ENCODE results near the gene AHRR. TPM values are rescaled to one million over a fixed set of nuclear protein-coding genes. Genes with fewer than 3 reads are reported as not detected.
"Not testable (repeated sequence)": the region's sequence is repeated elsewhere in the genome, so short reads cannot be mapped to it uniquely, and the experiment has no call there.

Gene AHRR
- total and polyA plus RNA-seq, 2 donors, result 0.34 to 0.52 TPM

- Histone ChIP-seq H3K4me1 (ENCODE audit: control insufficient read depth in 2 of 2, insufficient read depth in 2 of 2, low read length in 2 of 2) (peaks cover 0 to 19% of the 10 kb centered on the region in 2 donors), H3K27me3 (ENCODE audit: control insufficient read depth in 2 of 2, insufficient read depth in 1 of 2, low read length in 1 of 2) (peaks cover 17 to 33% of the 10 kb centered on the region in 2 donors), H3K9me3 (ENCODE audit: control insufficient read depth in 2 of 2, insufficient read depth in 1 of 2, low read length in 1 of 2) (no peaks in the 10 kb centered on the region), H3K4me3 (ENCODE audit: low read length in 2 of 2) (no peak overlapping the region), H3K27ac (ENCODE audit: low read depth in 1 of 2, low read length in 1 of 2) (no peak overlapping the region), H3K36me3 (ENCODE audit: control insufficient read depth in 2 of 2, insufficient read depth in 2 of 2, low read length in 1 of 2) (no peaks in the 10 kb centered on the region)
- DNase-seq (ENCODE audit: low read depth in 6 of 9, low spot score in 9 of 9), result no peak
- WGBS, result 92% methylated on average over 12 of the region's 12 CpGs
Observed at GRCh38 chr5:376799-377325, 55.3 kb downstream of the AHRR start.

GRCh38 chr5:377326-377981, 55.9 kb downstream of the AHRR start:
- peaks cover 17 to 30% of the 10 kb centered on the region in 2 donors for H3K27me3 ChIP-seq (ENCODE audit: control insufficient read depth in 2 of 2, insufficient read depth in 1 of 2, low read length in 1 of 2)
- H3K9me3 ChIP-seq (ENCODE audit: control insufficient read depth in 2 of 2, insufficient read depth in 1 of 2, low read length in 1 of 2), result no peaks in the 10 kb centered on the region
- WGBS, result 96% methylated on average over 10 of the region's 10 CpGs
- H3K36me3 ChIP-seq (ENCODE audit: control insufficient read depth in 2 of 2, insufficient read depth in 2 of 2, low read length in 1 of 2), result no peaks in the 10 kb centered on the region
- no peak for DNase-seq (ENCODE audit: low read depth in 6 of 9, low spot score in 9 of 9)
- H3K4me3 ChIP-seq (ENCODE audit: low read length in 2 of 2), result no peak overlapping the region
- H3K4me1 ChIP-seq (ENCODE audit: control insufficient read depth in 2 of 2, insufficient read depth in 2 of 2, low read length in 2 of 2), result peaks cover 0 to 13% of the 10 kb centered on the region in 2 donors
- H3K27ac ChIP-seq (ENCODE audit: low read depth in 1 of 2, low read length in 1 of 2), result no peak overlapping the region

- DNase-seq (ENCODE audit: low read depth in 6 of 9, low spot score in 9 of 9), result no peak
- 90% methylated on average over 8 of the region's 8 CpGs for WGBS
- Histone ChIP-seq H3K4me3 (ENCODE audit: low read length in 2 of 2) (no peak overlapping the region), H3K9me3 (ENCODE audit: control insufficient read depth in 2 of 2, insufficient read depth in 1 of 2, low read length in 1 of 2) (no peaks in the 10 kb centered on the region), H3K4me1 (ENCODE audit: control insufficient read depth in 2 of 2, insufficient read depth in 2 of 2, low read length in 2 of 2) (peaks cover 0 to 4% of the 10 kb centered on the region in 2 donors), H3K36me3 (ENCODE audit: control insufficient read depth in 2 of 2, insufficient read depth in 2 of 2, low read length in 1 of 2) (no peaks in the 10 kb centered on the region), H3K27ac (ENCODE audit: low read depth in 1 of 2, low read length in 1 of 2) (no peak overlapping the region), H3K27me3 (ENCODE audit: control insufficient read depth in 2 of 2, insufficient read depth in 1 of 2, low read length in 1 of 2) (peaks cover 12 to 22% of the 10 kb centered on the region in 2 donors)
Observed at GRCh38 chr5:378301-378891, 56.9 kb downstream of the AHRR start.

DNA sequence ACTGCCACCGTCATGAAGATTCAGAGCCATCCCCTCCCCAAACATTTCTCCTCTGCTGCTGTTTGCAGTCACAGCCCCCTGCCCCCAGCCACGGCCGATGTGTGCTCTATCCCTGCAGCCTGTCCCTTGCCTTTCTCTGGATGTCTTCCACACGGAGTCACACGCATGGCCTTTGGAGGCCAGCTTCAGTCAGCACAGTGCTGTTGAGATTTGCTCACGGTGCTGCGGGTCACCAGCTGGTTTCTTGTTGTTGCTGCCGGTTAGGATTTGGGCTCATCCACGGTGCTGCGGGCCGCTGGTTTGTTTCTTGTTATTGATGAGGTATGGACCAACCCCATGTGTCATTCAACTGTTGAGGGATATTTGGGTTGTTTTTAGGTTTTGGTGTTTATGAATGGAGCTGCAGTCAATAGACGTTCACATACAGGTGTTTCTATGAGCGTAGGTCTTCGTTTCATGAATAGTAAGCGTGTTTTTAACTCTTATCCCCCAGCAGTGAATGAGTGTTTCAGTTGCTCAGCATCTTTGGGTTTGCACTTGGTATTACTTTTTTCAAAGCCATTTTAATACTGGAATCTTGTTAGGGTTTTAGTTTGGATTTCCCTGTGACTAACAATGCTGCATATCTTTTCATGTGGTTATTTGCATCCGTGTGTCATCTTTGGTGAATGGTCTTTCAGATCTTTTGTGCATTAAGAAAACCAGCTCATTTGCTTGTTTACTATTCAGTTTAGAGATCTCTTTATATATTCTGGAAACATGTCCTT, 57.6 kb downstream of the AHRR start:
- Histone ChIP-seq H3K4me3 (ENCODE audit: low read length in 2 of 2) (no peak overlapping the region), H3K27ac (ENCODE audit: low read depth in 1 of 2, low read length in 1 of 2) (no peak overlapping the region), H3K4me1 (ENCODE audit: control insufficient read depth in 2 of 2, insufficient read depth in 2 of 2, low read length in 2 of 2) (peaks cover 0 to 3% of the 10 kb centered on the region in 2 donors), H3K27me3 (ENCODE audit: control insufficient read depth in 2 of 2, insufficient read depth in 1 of 2, low read length in 1 of 2) (peaks cover 9 to 17% of the 10 kb centered on the region in 2 donors), H3K36me3 (ENCODE audit: control insufficient read depth in 2 of 2, insufficient read depth in 2 of 2, low read length in 1 of 2) (no peaks in the 10 kb centered on the region), H3K9me3 (ENCODE audit: control insufficient read depth in 2 of 2, insufficient read depth in 1 of 2, low read length in 1 of 2) (no peaks in the 10 kb centered on the region)
- 91% methylated on average over 16 of the region's 16 CpGs for WGBS
- no peak for DNase-seq (ENCODE audit: low read depth in 6 of 9, low spot score in 9 of 9)

DNA sequence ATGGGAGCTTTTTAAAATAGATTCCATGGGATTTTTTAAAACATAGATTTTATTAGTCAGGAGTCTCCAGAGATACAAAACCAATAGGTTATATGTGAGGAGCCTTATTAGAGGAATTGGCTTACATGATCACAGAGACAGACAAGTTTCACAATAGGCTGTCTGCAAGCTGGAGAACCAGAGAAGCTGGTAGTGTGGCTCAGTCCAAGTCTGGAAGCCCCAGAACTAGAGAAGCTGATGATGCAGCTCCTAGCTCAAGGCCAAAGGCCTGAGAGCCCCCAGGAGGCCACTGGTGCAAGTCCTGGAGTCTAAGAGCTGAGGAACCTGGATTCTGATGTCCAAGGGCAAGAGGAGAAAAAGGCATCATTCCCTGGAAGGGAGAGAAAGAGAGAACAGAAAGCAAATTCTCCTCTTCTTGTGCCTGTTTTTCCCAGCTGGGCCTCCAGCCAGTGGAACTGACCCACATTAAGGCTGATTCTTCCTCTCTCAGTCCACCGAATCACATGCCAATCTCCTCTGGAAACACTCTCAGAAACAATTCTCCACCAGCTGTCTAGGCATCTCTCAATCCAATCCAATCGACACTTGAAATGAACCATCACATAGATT, 59.3 kb downstream of the AHRR start:
- no peak for DNase-seq (ENCODE audit: low read depth in 6 of 9, low spot score in 9 of 9)
- Histone ChIP-seq H3K4me3 (ENCODE audit: low read length in 2 of 2) (no peak overlapping the region), H3K4me1 (ENCODE audit: control insufficient read depth in 2 of 2, insufficient read depth in 2 of 2, low read length in 2 of 2) (peaks cover 0 to 3% of the 10 kb centered on the region in 2 donors), H3K36me3 (ENCODE audit: control insufficient read depth in 2 of 2, insufficient read depth in 2 of 2, low read length in 1 of 2) (no peaks in the 10 kb centered on the region), H3K27me3 (ENCODE audit: control insufficient read depth in 2 of 2, insufficient read depth in 1 of 2, low read length in 1 of 2) (peaks cover 0 to 2% of the 10 kb centered on the region in 2 donors), H3K27ac (ENCODE audit: low read depth in 1 of 2, low read length in 1 of 2) (no peak overlapping the region), H3K9me3 (ENCODE audit: control insufficient read depth in 2 of 2, insufficient read depth in 1 of 2, low read length in 1 of 2) (peaks cover 0 to 10% of the 10 kb centered on the region in 2 donors)
- WGBS, result 95% methylated on average over 2 of the region's 2 CpGs

GRCh38 chr5:383066-383465, 61.6 kb downstream of the AHRR start:
- H3K27ac ChIP-seq (ENCODE audit: low read depth in 1 of 2, low read length in 1 of 2), result no peak overlapping the region
- no peak for DNase-seq (ENCODE audit: low read depth in 6 of 9, low spot score in 9 of 9)
- no peaks in the 10 kb centered on the region for H3K4me1 ChIP-seq (ENCODE audit: control insufficient read depth in 2 of 2, insufficient read depth in 2 of 2, low read length in 2 of 2)
- H3K36me3 ChIP-seq (ENCODE audit: control insufficient read depth in 2 of 2, insufficient read depth in 2 of 2, low read length in 1 of 2), result no peaks in the 10 kb centered on the region
- no peak overlapping the region for H3K4me3 ChIP-seq (ENCODE audit: low read length in 2 of 2)
- H3K27me3 ChIP-seq (ENCODE audit: control insufficient read depth in 2 of 2, insufficient read depth in 1 of 2, low read length in 1 of 2), result no peaks in the 10 kb centered on the region
- H3K9me3 ChIP-seq (ENCODE audit: control insufficient read depth in 2 of 2, insufficient read depth in 1 of 2, low read length in 1 of 2), result peaks cover 0 to 10% of the 10 kb centered on the region in 2 donors

- Histone ChIP-seq H3K27me3 (ENCODE audit: control insufficient read depth in 2 of 2, insufficient read depth in 1 of 2, low read length in 1 of 2) (no peaks in the 10 kb centered on the region), H3K4me3 (ENCODE audit: low read length in 2 of 2) (no peak overlapping the region), H3K36me3 (ENCODE audit: control insufficient read depth in 2 of 2, insufficient read depth in 2 of 2, low read length in 1 of 2) (no peaks in the 10 kb centered on the region), H3K9me3 (ENCODE audit: control insufficient read depth in 2 of 2, insufficient read depth in 1 of 2, low read length in 1 of 2) (peaks cover 0 to 10% of the 10 kb centered on the region in 2 donors), H3K27ac (ENCODE audit: low read depth in 1 of 2, low read length in 1 of 2) (no peak overlapping the region), H3K4me1 (ENCODE audit: control insufficient read depth in 2 of 2, insufficient read depth in 2 of 2, low read length in 2 of 2) (no peaks in the 10 kb centered on the region)
- WGBS, result 91% methylated on average over 3 of the region's 3 CpGs
- no peak for DNase-seq (ENCODE audit: low read depth in 6 of 9, low spot score in 9 of 9)
Observed at GRCh38 chr5:383621-384020, 62.1 kb downstream of the AHRR start.

- not testable (repeated sequence) for H3K27me3 ChIP-seq (ENCODE audit: control insufficient read depth in 2 of 2, insufficient read depth in 1 of 2, low read length in 1 of 2); H3K36me3 ChIP-seq (ENCODE audit: control insufficient read depth in 2 of 2, insufficient read depth in 2 of 2, low read length in 1 of 2); H3K27ac ChIP-seq (ENCODE audit: low read depth in 1 of 2, low read length in 1 of 2); DNase-seq (ENCODE audit: low read depth in 6 of 9, low spot score in 9 of 9); H3K4me3 ChIP-seq (ENCODE audit: low read length in 2 of 2); H3K4me1 ChIP-seq (ENCODE audit: control insufficient read depth in 2 of 2, insufficient read depth in 2 of 2, low read length in 2 of 2); H3K9me3 ChIP-seq (ENCODE audit: control insufficient read depth in 2 of 2, insufficient read depth in 1 of 2, low read length in 1 of 2)
- WGBS, result 98% methylated on average over 7 of the region's 7 CpGs
Observed at GRCh38 chr5:384576-384975, 63.1 kb downstream of the AHRR start.

GRCh38 chr5:385321-385720, 63.8 kb downstream of the AHRR start:
- WGBS, result 98% methylated on average over 1 of the region's 1 CpG
- no peak overlapping the region for H3K4me3 ChIP-seq (ENCODE audit: low read length in 2 of 2)
- no peaks in the 10 kb centered on the region for H3K36me3 ChIP-seq (ENCODE audit: control insufficient read depth in 2 of 2, insufficient read depth in 2 of 2, low read length in 1 of 2)
- no peaks in the 10 kb centered on the region for H3K27me3 ChIP-seq (ENCODE audit: control insufficient read depth in 2 of 2, insufficient read depth in 1 of 2, low read length in 1 of 2)
- no peak for DNase-seq (ENCODE audit: low read depth in 6 of 9, low spot score in 9 of 9)
- no peak overlapping the region for H3K27ac ChIP-seq (ENCODE audit: low read depth in 1 of 2, low read length in 1 of 2)
- peaks cover 0 to 10% of the 10 kb centered on the region in 2 donors for H3K9me3 ChIP-seq (ENCODE audit: control insufficient read depth in 2 of 2, insufficient read depth in 1 of 2, low read length in 1 of 2)
- peaks cover 0 to 7% of the 10 kb centered on the region in 2 donors for H3K4me1 ChIP-seq (ENCODE audit: control insufficient read depth in 2 of 2, insufficient read depth in 2 of 2, low read length in 2 of 2)

Measured in thymus (tissue), 11 donors.